ENCODE results near the gene STXBP4.

DNA sequence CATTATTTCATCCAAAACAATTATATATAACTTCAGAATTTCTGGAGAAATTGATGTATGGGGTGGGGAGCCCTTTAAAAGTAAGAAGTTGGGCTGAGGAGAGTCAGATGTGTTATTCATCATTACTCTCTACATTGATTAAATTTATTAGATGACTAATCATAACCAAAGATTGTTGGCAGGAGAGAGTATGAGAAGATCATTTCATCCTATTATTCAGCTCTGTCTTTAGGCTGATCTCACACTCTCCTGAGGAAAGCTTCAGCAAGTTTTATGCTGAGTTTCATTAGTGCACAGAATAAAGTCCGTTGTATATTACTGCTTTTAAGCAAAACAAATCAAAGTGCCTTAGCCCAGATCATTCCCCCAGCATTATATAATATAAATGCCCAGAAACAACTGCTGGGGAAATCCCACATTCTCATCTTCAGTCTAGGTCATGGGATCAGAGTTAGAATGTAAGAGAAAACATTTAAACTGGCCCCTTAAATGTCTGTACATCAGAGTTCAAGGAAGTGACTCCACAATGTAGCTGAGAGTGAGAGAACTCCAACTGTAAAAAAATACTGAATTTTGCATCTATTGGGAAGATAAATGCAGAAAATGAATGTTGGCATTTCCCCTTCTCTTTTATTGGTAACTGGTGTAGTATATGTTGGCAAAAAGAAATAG is 166.1 kb downstream of the STXBP4 start:
- no peak for TF ChIP-seq CTCF (optimal IDR thresholded peaks at IDR 0.05 in 1 of 3, IDR thresholded peaks at IDR 0.05 in 1 of 3, conservative IDR thresholded peaks at IDR 0.05 in 1 of 3; ENCODE audit: extremely low read depth in 1 of 3, insufficient read depth in 2 of 3, low read length in 3 of 3)
- no peak for TF ChIP-seq EZH2 (IDR thresholded peaks at IDR 0.05; ENCODE audit: low read length)
